ENCODE data around the gene NECTIN3.

Gene NECTIN3

GRCh38 chr3:111071257-111072030 is at the start of gene NECTIN3:
TSS of gene NECTIN3 (plus strand) at chr3:111071816. CDS start at chr3:111072018, 202 bp downstream.
- Histone ChIP-seq H3K9me3 (no peaks in the 10 kb centered on the region), H4K20me1 (no peaks in the 10 kb centered on the region; the same call in 1 of the 2 replicates), H3K36me3 (no peaks in the 10 kb centered on the region), H3K27ac (no peak within 1 kb of the TSS), H3K4me1 (peaks cover 13% of the 10 kb centered on the region), H3K4me2 (peak within 1 kb of the TSS; percentile 100), H3K4me3 (peak within 1 kb of the TSS; percentile 78), H3K9ac (peak within 1 kb of the TSS; percentile 75), H3K27me3 (peaks cover 53% of the 10 kb centered on the region)
- no peak for TF ChIP-seq Cebpa-rat (IDR thresholded peaks at IDR 0.05)

GRCh38 chr3:111027868-111028267 is 43.7 kb upstream of the NECTIN3 start:
- Histone ChIP-seq H3K9ac (no peak overlapping the region), H3K9me3 (no peaks in the 10 kb centered on the region), H3K4me1 (no peaks in the 10 kb centered on the region), H3K4me3 (no peak overlapping the region), H4K20me1 (no peaks in the 10 kb centered on the region), H3K4me2 (no peak overlapping the region), H3K27me3 (no peaks in the 10 kb centered on the region), H3K27ac (no peak overlapping the region), H3K36me3 (no peaks in the 10 kb centered on the region)
- TF ChIP-seq Cebpa-rat (IDR thresholded peaks at IDR 0.05): no peak

- H3K9me3 ChIP-seq: peaks cover 6% of the 10 kb centered on the region; the same call in 1 of the 2 replicates
- no peak overlapping the region for H3K27ac ChIP-seq
- no peak for TF ChIP-seq Cebpa-rat (IDR thresholded peaks at IDR 0.05)
- H3K36me3 ChIP-seq: no peaks in the 10 kb centered on the region
- H3K4me2 ChIP-seq: no peak overlapping the region
- H3K27me3 ChIP-seq: no peaks in the 10 kb centered on the region
- H3K4me1 ChIP-seq: no peaks in the 10 kb centered on the region
- H4K20me1 ChIP-seq: no peaks in the 10 kb centered on the region
- no peak overlapping the region for H3K9ac ChIP-seq
- H3K4me3 ChIP-seq: no peak overlapping the region
These were observed 40.1 kb upstream of the NECTIN3 start for GRCh38 chr3:111031538-111031937.

- no peak for TF ChIP-seq Cebpa-rat (IDR thresholded peaks at IDR 0.05)
- no peak overlapping the region for H3K27ac ChIP-seq
These were observed 38.9 kb upstream of the NECTIN3 start for GRCh38 chr3:111032677-111033076.

GRCh38 chr3:111033470-111034050 is 38.1 kb upstream of the NECTIN3 start:
- Histone ChIP-seq H3K4me3 (no peak overlapping the region), H3K4me2 (no peak overlapping the region), H3K36me3 (no peaks in the 10 kb centered on the region), H3K27ac (no peak overlapping the region), H3K9ac (no peak overlapping the region), H3K27me3 (no peaks in the 10 kb centered on the region), H3K9me3 (peaks cover 6% of the 10 kb centered on the region; the same call in 1 of the 2 replicates), H3K4me1 (no peaks in the 10 kb centered on the region), H4K20me1 (no peaks in the 10 kb centered on the region)
- no peak for TF ChIP-seq Cebpa-rat (IDR thresholded peaks at IDR 0.05)

More at GRCh38 chr3:111032677-111033076, 38.9 kb upstream of the NECTIN3 start:
- no peaks in the 10 kb centered on the region for H3K27me3 ChIP-seq
- H3K9ac ChIP-seq: no peak overlapping the region
- H3K4me1 ChIP-seq: no peaks in the 10 kb centered on the region
- H3K4me3 ChIP-seq: no peak overlapping the region
- H3K9me3 ChIP-seq: peaks cover 6% of the 10 kb centered on the region; the same call in 1 of the 2 replicates
- no peaks in the 10 kb centered on the region for H4K20me1 ChIP-seq
- H3K36me3 ChIP-seq: no peaks in the 10 kb centered on the region
- H3K4me2 ChIP-seq: no peak overlapping the region

GRCh38 chr3:111035316-111035715 is 36.3 kb upstream of the NECTIN3 start:
- Histone ChIP-seq H3K27ac (no peak overlapping the region), H3K9me3 (peaks cover 6% of the 10 kb centered on the region; the same call in 1 of the 2 replicates), H4K20me1 (no peaks in the 10 kb centered on the region), H3K27me3 (no peaks in the 10 kb centered on the region), H3K4me1 (no peaks in the 10 kb centered on the region), H3K4me3 (no peak overlapping the region), H3K4me2 (no peak overlapping the region), H3K36me3 (no peaks in the 10 kb centered on the region), H3K9ac (no peak overlapping the region)
- no peak for TF ChIP-seq Cebpa-rat (IDR thresholded peaks at IDR 0.05)

- no peak overlapping the region for H3K4me2 ChIP-seq
- H3K27me3 ChIP-seq: no peaks in the 10 kb centered on the region
- no peak for TF ChIP-seq Cebpa-rat (IDR thresholded peaks at IDR 0.05)
- peaks cover 11% of the 10 kb centered on the region; the same call in 1 of the 2 replicates for H3K9me3 ChIP-seq
- H3K27ac ChIP-seq: no peak overlapping the region
- H4K20me1 ChIP-seq: no peaks in the 10 kb centered on the region
- no peak overlapping the region for H3K9ac ChIP-seq
- H3K36me3 ChIP-seq: no peaks in the 10 kb centered on the region
- H3K4me3 ChIP-seq: no peak overlapping the region
- H3K4me1 ChIP-seq: no peaks in the 10 kb centered on the region
These were observed 35.7 kb upstream of the NECTIN3 start for GRCh38 chr3:111035902-111036301.

GRCh38 chr3:111040959-111041358 is 30.7 kb upstream of the NECTIN3 start:
- no peak overlapping the region for H3K9ac ChIP-seq
- no peaks in the 10 kb centered on the region for H3K4me1 ChIP-seq
- H3K4me3 ChIP-seq: no peak overlapping the region
- no peak for TF ChIP-seq Cebpa-rat (IDR thresholded peaks at IDR 0.05)
- H3K36me3 ChIP-seq: no peaks in the 10 kb centered on the region
- no peaks in the 10 kb centered on the region for H3K27me3 ChIP-seq
- no peaks in the 10 kb centered on the region for H4K20me1 ChIP-seq
- no peak overlapping the region for H3K4me2 ChIP-seq
- H3K9me3 ChIP-seq: peaks cover 10% of the 10 kb centered on the region; the same call in 1 of the 2 replicates
- H3K27ac ChIP-seq: no peak overlapping the region

GRCh38 chr3:111045564-111045963 is 26.1 kb upstream of the NECTIN3 start:
- no peak overlapping the region for H3K27ac ChIP-seq

GRCh38 chr3:111047042-111047441 is 24.6 kb upstream of the NECTIN3 start:
- Histone ChIP-seq H3K27me3 (no peaks in the 10 kb centered on the region), H4K20me1 (no peaks in the 10 kb centered on the region), H3K36me3 (no peaks in the 10 kb centered on the region), H3K4me3 (no peak overlapping the region), H3K9ac (no peak overlapping the region), H3K27ac (no peak overlapping the region), H3K9me3 (no peaks in the 10 kb centered on the region), H3K4me2 (no peak overlapping the region), H3K4me1 (no peaks in the 10 kb centered on the region)
- no peak for TF ChIP-seq Cebpa-rat (IDR thresholded peaks at IDR 0.05)

More at GRCh38 chr3:111045564-111045963, 26.1 kb upstream of the NECTIN3 start:
- no peaks in the 10 kb centered on the region for H3K27me3 ChIP-seq
- no peaks in the 10 kb centered on the region for H3K36me3 ChIP-seq
- TF ChIP-seq Cebpa-rat (IDR thresholded peaks at IDR 0.05): no peak
- 0 out of 2 replicates have a peak, but pooled peaks cover 3% of the 10 kb centered on the region for H3K9me3 ChIP-seq
- no peak overlapping the region for H3K4me2 ChIP-seq
- no peak overlapping the region for H3K4me3 ChIP-seq
- no peaks in the 10 kb centered on the region for H3K4me1 ChIP-seq
- no peak overlapping the region for H3K9ac ChIP-seq
- H4K20me1 ChIP-seq: no peaks in the 10 kb centered on the region
